ENCODE results near the gene CHTOP.
"Not testable (repeated sequence)": the region's sequence is repeated elsewhere in the genome, so short reads cannot be mapped to it uniquely, and the experiment has no call there.

Gene CHTOP

GRCh38 chr1:153635872-153636271 is 2.0 kb downstream of the CHTOP start:
- DNase-seq = no peak

- no peak for DNase-seq
Observed at GRCh38 chr1:153636312-153636711, 2.4 kb downstream of the CHTOP start.

- DNase-seq = no peak
Observed at GRCh38 chr1:153638261-153638660, 4.4 kb downstream of the CHTOP start.

- DNase-seq = no peak
Observed at GRCh38 chr1:153639280-153639679, 5.4 kb downstream of the CHTOP start.

- not testable (repeated sequence) for DNase-seq
Observed at GRCh38 chr1:153640213-153640612, 6.3 kb downstream of the CHTOP start.

- DNase-seq = no peak
Observed at GRCh38 chr1:153640861-153641260, 7.0 kb downstream of the CHTOP start.

- DNase-seq = no peak
Observed at GRCh38 chr1:153642161-153642560, 8.3 kb downstream of the CHTOP start.

GRCh38 chr1:153643100-153643499 is 9.2 kb downstream of the CHTOP start:
- no peak for DNase-seq

- no peak for DNase-seq
Observed at GRCh38 chr1:153643816-153644215, 9.9 kb downstream of the CHTOP start.

GRCh38 chr1:153646672-153647345 is 12.9 kb downstream of the CHTOP start:
- DNase-seq = no peak

GRCh38 chr1:153647346-153647714 is 13.5 kb downstream of the CHTOP start:
- DNase-seq = no peak

GRCh38 chr1:153648000-153648643 is 14.3 kb downstream of the CHTOP start:
- no peak for DNase-seq

- no peak for DNase-seq
Observed at GRCh38 chr1:153649137-153649862, 15.4 kb downstream of the CHTOP start.

GRCh38 chr1:153649863-153650235 is 16.0 kb downstream of the CHTOP start:
- DNase-seq = no peak

GRCh38 chr1:153651771-153652170 is 17.9 kb downstream of the CHTOP start:
- DNase-seq = no peak

GRCh38 chr1:153652805-153653500 is 19.1 kb downstream of the CHTOP start:
- DNase-seq = no peak

GRCh38 chr1:153655333-153655732 is 21.5 kb downstream of the CHTOP start:
- DNase-seq = no peak

- peak; percentile 78 for DNase-seq
Observed at GRCh38 chr1:153658400-153659174, 24.7 kb downstream of the CHTOP start, which contains the start of gene SNAPIN. SNAPIN (plus strand) TSS chr1:153658703; CDS start chr1:153658744, 41 bp downstream.

GRCh38 chr1:153659175-153659534 is 25.3 kb downstream of the CHTOP start:
- no peak for DNase-seq

GRCh38 chr1:153659656-153660055 is 25.8 kb downstream of the CHTOP start:
- no peak for DNase-seq

GRCh38 chr1:153661111-153661708 is 27.3 kb downstream of the CHTOP start:
- DNase-seq = no peak

GRCh38 chr1:153662269-153662668 is 28.4 kb downstream of the CHTOP start:
- DNase-seq = no peak
